ENCODE data around the gene CDKN2AIPNL.

- TF ChIP-seq EZH2 (IDR thresholded peaks at IDR 0.05; ENCODE audit: borderline replicate concordance, low read depth, low read length, poor library complexity, severe bottlenecking) (no peak), CTCF (conservative IDR thresholded peaks at IDR 0.05; ENCODE audit: low read depth, low read length) (no peak)
Observed at GRCh38 chr5:134409321-134409720, 2.4 kb downstream of the CDKN2AIPNL start.

Measured in A673 (cell line).